ENCODE measurements around the gene PROK1.
"Not testable (repeated sequence)": the region's sequence is repeated elsewhere in the genome, so short reads cannot be mapped to it uniquely, and the experiment has no call there.

PROK1 gene

DNA sequence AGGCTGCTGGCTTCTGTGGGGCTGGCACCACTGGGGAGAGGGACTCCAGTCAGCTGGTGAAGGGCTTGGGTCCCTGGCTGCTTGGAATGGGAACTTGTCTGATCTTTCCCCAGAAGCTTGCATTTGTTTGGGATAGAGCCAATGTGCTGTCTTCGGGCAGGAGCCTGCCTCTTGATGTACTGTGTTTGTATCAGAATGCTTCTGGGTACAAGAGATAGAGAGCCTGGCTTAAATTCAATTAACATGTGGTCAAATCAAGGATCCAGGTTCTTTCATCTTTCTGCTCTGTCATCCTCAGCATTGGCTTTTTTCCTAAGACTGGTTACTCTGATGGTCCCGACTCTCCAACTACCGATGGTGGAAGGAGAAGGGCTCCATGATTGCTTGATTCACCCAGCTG, 16.0 kb upstream of the PROK1 start:
- DNase-seq = no peak

DNA sequence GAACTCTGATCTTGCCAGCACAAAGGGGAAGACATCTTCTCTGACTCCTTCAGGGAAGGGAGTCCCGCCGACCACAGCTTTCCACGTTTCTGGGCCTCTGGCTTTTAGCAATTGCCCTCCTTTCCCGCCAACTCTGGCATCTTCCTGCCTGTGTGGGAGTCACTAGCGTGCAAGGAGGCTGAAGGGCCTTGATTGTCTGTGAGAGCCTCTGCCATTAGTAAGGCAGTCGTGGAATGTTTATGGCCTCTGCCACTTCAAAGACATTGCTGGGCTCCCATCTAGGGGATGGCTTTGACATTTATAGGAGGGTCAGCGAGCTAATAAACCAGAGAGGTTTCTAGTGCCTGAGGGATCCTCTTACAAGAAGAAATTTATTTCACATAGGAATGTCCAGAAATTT, 14.3 kb upstream of the PROK1 start:
- DNase-seq = no peak

DNA sequence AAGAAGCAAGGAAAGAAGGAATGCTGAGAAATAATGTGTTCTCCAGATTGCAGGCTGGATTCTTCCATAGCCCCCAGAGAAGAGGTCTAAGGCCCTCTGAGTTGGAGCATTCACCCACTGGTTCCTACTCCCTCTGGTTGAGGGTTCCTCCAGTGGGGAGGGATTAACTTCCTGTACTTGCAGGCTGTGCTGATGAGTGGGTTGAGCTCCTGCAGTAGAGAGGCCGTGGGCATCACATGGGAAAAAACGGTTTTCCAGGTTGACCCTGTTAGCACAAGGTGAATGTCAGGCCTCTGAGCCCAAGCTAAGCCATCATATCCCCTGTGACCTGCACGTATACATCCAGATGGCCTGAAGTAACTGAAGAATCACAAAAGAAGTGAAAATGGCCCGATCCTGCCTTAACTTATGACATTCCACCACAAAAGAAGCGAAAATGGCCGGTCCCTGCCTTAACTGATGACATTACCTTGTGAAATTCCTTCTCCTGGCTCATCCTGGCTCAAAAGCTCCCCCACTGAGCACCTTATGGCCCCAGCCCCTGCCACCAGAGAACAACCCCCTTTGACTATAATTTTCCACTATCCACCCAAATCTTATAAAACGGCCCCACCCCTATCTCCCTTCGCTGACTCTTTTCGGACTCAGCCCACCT, 13.2 kb upstream of the PROK1 start:
- DNase-seq = not testable (repeated sequence)

DNA sequence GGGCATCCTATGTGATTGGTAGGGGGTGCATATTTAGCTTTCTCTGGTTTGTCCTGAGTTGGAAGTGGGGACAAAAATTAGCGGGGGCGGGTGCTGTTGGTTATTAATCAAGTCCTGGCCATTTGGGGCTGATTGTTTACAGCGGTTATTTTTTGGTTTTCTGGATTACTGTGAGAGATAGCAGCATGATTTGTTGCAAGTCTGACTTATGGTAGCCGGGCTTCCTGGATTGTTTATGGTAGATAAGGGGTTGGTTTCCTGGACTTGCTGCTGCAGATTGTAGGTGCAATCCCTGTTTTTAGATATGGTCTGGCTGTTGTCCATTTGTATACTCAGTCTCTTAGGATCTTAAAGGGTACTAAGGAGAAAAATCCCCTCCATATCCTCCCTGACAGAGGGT, 12.1 kb upstream of the PROK1 start:
- DNase-seq = no peak

DNA sequence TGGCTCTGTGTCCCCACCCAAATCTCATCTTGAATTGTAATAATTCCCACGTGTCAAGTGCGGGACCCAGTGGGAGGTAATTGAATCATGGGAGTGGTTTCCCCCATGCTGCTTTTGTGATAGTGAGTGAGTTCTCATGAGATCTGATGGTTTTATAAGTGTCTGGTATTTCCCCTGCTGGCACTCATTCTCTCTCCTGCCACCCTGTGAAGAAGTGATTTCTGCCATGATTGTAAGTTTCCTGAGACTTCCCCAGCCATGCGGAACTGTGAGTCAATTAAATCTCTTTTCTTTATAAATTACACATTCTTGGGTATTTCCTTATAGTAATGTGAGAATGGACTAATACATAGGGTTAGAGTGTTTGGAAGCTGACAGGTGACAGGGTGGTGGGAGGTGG, 11.1 kb upstream of the PROK1 start:
- DNase-seq = not testable (repeated sequence)

DNA sequence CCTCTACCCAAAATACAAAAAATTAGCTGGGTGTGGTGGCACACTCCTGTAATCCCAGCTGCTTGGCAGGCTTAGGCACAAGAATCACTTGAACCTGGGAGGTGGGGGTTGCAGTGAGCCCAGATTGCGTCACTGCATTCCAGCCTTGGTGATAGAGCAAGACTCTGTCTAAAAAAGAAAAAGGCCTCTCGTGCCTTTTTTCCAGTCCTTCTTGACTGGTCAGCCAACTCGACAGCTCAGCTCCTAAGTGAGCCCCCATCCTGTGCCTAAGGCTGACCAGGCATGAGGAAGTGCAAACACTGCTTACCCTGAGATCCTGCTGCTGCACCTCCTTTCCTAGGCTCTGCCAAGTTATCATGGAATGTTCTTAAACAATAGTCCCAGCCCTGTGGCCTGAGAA, 10.1 kb upstream of the PROK1 start:
- no peak for DNase-seq

DNA sequence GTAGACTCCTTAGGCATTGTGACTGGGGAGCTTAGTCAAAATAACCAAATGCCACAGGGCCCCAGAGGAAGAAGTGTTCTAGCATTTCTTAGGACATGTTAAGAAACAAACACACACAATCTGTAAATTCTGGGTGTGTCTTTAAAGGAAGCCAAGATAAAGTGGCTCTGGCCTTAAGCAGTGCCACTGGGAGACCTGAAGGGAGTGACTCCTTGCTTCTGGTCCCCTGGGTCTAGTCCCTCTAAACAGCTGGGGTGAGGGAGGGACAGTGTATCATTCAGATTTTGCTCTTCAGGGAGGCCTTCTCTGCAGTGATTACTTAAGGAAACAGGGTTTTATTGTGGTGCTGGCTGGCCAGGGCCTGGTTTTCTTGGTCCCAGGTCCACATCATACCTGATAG, 9.1 kb upstream of the PROK1 start:
- DNase-seq = no peak

DNA sequence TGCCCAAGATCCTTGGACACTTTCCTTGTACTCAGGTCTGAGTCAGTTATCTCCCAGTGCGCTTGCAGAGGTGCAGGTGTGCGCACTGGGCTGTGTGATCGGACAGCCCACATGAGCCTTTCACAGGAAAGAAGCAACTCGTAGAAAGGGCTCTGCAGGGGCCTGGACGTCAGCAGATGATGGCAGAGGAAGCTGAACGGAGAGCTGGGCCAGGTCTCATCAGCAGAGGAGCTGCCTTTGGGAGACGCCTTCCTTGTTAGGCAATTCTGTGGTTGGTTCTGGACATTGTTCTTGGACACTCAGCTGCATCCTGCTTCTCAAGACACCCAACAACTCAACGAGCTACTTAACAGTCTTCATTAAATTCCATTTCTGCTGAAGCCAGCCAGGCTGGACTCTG, 7.5 kb upstream of the PROK1 start:
- DNase-seq = no peak

DNA sequence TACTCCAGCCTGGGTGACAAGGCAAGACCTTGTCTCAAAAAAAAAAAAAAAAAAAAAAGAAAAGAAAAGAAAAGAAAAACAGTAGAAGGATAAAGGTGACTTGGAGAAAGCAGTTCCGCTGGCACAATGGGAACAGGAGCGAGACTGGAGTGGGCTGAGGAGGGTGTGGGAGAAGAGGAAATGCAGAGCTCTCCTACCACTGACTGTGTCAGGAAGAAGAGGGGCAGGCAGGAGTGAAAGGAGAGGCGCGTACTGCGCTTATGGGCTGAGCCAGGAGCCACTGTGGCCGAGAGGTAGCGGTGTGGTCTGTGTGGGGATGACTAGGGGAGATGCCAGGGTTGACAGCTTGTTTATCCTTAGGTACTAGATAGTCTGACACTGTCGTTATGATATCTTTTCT, 6.4 kb upstream of the PROK1 start:
- DNase-seq = no peak

DNA sequence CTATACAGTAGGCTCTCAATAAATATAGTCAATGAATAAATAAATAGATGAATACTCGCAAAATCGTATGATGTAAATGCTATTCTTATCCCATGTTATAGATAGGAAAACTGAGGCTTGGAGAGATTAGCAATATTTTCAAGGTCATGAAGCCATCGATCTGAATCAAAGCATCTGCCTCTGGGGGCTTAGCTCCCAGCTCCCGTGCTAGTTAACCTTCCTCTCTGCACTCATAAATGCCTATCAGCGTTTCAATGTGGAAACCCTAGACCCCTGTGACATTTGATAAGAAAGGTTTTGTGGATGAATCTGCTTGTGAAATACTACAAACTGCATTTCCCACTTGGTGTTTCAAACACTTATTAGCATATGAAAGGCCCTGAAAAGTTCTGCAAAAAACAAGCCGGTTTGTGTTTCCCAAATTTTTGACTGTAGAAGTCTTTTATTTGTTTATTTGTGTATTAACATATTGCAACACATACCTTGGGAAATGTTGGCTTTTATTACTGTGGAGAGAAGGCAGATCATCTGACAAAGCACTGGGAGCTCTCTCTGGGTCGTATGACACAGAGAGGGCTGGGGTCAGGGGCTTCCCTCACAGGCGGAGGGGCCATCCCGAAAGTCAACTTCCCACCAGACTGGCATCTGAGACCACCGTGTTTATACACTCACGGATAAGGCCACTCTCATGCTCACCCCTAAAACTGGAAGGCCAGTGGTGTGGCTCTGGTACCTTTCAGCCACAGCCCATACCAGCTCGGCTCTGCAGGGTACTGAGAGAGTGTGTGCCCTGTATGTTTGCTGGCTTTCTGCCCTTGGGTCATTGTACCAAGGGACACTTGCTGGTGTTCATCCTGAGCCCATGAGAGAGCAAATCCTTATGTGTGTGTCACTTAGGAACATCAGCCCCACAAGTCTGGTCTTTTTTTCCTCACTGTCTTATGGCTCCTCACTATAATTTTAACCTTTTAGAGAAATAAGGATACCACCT, 993 bp upstream of the PROK1 start:
- no peak for DNase-seq

DNA sequence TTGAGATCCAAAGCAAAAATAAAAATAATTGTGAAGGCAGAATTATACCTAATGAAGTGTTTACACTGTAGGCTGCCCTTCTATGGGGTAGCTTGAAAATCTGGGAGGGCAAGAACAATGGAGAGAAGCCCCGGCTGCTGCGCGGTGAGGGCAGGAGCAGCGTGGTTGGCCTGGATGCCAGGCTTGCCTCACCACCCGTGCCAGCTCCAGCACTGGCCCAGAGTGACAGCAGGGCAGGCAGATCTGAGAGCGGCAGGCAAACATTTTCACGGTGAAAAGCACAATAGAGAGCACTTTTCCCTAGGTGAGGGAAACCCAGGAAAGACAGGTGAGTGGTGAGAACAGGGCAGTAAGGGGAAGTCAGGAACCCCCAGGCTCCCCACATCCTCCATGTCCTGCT, 1.4 kb downstream of the PROK1 start:
- no peak for DNase-seq

DNA sequence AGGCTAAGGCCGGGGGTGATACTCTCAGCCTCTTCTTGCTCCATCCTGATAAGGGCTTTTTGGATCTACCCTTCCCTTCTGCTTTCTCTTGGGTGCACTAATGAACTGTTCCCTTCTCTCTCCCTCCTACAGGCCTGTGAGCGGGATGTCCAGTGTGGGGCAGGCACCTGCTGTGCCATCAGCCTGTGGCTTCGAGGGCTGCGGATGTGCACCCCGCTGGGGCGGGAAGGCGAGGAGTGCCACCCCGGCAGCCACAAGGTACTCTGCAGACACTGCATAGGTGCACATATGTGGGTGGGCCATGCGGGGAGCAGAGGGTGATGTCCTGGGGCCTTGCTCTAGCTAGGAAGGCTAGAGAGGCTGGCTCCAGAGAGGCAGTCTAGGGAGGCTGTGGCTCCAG, 2.9 kb downstream of the PROK1 start:
- no peak for DNase-seq

DNA sequence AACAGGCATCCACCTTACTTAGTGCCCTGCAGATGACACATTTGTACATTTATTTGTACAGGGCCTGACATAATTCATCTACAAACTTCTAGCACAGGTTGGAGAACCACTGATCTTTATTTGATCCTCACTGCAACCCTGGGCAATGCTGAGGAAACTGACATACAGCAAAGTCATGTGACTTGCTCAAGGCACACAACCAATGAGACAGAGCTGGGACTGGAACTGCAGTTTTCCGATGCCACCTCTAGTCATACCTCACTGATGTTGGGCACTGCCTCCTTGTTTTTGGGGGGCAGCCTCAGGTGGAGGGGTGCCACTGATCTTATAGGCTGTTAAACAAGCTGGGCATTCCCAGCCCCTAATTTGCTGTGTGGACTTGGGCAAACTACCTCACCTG, 3.4 kb downstream of the PROK1 start:
- no peak for DNase-seq

DNA sequence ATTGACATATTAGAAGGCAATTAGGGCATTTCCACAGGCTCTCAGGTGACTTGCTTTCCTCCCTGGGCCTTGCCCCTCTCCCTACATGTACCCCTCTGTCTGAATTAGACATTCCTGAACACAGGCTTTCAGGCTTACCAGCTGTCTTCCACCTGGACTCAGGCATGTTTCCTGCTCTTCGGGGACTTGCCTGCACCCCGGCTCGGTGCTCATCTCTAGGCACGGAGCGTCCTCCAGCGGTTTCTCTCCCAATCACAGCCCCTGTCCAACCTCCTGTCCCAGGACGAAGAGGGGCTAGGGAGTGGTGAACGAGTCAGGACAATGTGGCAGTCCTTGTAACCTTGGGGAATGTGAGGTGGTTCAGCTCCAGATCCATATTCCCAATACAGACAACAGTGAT, 4.2 kb downstream of the PROK1 start:
- no peak for DNase-seq

DNA sequence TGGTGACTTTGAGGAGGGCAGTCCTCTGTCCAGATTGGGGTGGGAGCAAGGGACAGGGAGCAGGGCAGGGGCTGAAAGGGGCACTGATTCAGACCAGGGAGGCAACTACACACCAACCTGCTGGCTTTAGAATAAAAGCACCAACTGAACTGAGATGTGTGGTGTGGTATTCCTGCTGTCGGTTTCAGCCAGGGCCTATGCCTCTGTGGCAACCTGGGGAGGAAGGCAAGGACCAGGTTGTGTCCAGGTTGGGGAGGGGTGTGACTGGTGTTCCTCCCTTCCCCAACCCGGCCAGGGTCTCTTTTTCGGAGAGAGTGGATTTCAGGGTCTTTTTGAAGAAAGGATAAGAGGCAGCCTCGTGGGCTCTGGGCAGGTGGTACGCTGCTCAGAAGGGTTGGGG, 6.3 kb downstream of the PROK1 start:
- DNase-seq = no peak

DNA sequence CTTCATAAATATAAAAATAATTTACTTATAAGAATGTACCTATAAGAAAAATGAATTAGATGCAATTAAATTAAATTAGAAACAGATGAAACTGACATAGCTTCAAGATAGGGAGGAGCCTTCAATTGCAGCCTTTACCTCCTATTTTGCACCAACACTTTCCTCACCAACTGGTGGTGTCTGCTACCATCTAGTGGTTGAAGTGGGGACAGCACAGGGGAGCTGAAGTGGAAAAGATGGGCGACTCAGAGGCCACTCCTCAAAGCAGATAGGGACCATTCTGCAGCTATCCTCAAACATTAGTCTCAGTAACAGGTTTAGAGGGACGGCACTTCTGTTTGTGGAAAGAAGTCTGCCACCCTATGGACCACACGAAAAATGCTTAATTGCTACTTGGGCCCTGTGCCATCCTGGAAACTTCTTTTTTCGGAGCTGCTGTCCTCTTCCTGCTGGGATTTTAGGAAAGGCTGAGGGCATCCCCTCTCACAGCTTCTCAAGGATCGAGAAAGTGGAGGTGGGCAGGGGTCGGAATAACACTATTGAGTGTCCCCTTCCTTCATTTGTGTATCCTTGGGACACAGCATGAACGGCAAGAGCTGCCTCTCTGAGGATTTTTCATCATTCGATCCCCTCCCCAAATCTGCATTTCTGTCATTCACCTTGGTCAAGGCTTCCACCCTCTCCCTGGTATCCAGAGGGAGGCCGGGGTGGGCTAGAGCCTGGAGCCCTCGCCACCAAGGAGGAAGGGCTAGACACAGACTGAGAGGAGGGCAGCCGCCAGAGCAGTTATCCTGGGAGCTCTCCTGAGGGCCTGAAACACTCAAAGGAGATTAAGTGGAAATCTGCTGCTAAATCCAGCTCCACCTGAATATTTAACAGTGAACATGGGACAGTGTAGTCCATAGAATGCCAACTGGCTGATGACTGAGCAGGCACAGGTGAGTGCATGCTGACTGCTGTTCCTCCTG, 9.6 kb downstream of the PROK1 start:
- peak; percentile 86 to 89 for DNase-seq

DNA sequence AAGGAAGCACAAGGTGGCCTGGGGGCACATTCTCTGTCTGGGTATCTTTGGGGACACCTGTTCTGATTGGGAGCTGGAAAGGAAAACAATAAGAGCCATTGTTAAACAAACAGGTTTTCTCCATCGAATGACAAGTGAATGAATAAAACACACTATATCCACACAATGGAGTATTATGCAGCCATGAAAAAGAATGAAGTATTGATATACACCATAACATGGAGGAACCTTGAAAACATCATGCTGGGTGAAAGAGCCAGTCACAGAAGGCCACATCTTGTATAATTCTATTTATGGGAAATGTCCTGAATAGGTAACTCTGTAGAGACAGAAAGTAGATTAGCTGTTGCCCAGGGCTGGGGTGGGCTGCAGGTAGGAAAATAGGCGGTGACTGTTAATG, 11.1 kb downstream of the PROK1 start:
- no peak for DNase-seq

DNA sequence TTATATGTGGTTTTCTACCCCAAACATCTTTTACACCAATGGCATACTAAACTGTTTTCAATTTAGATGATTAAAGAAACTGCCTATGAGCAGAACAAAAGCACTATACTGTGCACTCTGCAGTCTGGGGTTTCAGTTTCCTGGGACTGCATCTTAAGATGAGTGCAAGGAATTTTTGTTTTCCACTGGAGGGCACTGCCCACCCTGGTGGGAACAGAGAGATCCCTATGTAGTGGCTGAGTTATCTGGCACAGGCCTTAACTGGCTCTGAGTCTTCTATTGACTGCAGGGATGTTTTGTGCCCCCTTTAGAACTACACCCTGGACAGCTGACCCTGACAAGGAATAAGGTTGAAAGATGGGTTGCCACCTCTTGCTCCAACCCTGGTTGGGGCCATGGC, 12.0 kb downstream of the PROK1 start:
- no peak for DNase-seq

DNA sequence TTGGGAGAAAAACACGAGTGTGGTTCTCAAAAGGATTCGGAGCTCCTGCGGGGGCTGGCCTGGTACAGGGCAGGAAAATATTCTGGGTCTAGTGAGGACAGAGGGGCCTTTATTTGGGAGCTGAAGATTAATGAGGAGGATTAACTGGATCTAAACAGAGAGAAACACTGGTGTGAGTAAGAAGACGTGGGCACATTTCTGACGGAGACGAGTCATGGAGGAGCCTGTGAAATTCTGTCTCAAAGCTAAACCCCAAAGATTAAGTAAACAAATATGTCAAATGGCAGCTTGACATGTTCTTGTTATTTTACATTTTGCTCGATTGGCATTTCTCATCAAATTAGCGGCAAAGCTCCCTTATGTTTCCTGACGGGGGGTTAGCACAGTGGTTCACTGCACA, 12.8 kb downstream of the PROK1 start:
- DNase-seq = no peak

DNA sequence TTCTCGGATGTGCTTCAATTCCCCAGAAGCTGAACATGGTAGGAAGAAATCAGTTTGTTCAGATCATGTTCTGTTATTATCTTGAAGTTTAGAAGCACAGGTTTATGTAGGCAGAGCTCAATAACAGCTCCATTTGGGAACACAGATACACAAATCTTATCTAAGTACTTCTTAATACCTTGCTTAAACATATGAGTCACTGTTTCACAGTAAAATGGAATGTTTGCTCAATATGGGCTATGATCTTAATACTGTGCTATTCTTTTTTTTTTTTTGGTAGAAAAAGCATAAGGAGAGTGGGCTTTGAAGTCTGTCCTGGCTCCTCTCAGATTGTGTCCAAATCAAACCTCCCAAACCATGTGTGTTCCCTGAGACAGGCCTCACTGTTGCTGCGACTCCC, 13.4 kb downstream of the PROK1 start:
- no peak for DNase-seq

DNA sequence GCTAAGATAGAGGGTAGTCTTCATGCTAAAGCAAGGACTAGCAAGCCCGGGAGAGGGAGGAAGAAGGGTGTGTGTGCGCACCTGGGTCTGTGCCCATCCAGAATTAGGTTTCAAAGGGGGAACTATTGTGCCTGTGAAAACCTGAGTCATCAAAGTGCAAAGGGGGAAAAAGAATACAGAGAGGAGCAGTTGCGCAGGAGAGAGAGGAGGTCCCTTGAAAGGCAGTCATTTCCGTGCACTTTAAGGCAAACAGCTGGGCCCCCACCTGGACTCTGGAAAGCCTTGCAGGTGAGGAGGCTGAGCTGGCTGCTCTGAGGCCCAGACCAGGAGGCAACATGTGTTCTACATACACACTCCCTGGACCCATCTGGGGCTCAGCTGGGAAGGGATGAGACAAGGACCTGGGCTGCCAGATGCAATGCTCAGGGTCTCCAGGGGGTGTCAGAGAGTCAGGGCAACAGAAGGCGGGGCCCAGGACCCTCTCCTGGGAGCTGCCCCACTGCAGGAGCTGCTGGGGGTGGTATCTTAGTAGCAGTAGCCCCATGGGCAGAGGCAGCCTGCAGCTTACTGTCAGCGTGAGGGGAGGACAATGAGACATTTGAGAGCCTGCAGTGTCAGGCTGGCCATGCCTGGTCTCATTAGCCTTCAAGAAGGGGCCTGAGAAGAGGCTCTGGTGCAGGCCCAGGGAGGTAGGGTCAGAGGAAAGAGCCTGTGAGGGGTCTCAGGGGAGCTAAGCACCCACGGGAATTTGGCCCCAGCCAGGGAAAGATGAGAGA, 14.3 kb downstream of the PROK1 start:
- no peak for DNase-seq

DNA sequence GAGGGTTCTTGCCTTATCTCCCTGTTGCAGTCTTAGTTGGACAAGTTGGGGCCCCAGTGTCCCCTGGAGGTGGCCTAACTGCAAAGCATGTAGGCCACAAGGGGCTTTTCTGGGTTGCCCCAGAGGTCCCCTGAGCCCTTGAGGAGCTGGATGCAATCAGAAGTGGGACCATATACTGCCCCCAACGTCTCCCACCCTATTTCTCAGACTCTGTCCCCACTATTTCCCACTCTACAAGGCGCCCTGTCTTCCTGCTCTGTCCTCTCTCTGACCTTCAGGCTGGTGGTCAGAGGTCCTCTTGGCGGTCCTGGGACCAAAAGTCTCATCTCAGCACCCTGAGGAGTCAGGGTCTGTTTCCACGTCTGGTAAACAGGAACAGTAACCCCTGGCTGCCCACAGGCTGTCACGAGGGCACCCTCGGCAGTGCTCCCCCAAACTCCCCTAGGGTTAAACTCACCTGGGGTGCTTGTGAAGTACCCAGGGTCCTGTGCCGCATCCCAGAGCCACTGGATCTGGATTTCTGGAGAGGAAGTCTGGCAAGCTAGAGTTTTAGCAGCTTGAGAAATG, 14.9 kb downstream of the PROK1 start:
- DNase-seq = no peak

Data from activated CD4-positive, alpha-beta T cell treated with anti-CD3 and anti-CD28 coated beads, Interleukin-2, amount 50 U/mL, for 48 hours (primary cell).